Nephron progenitor cell (in vitro differentiated cells): ENCODE results near the gene SNAI3.

Source experiments
- DNase-seq: peaks from one replicate; pipeline ENCODE4 v3.0.0; 2021
- H3K27ac Mint-ChIP-seq: 2 replicates; pipeline ENCODE4 v1.8.0; 2021; ENCODE audit warnings: mild to moderate bottlenecking, moderate library complexity, mixed read lengths
- H3K27me3 Mint-ChIP-seq: 2 replicates; pipeline ENCODE4 v1.8.0; 2021; ENCODE audit warnings: mild to moderate bottlenecking, low read depth, mixed read lengths; ENCODE audit not compliant: poor library complexity
- H3K36me3 Mint-ChIP-seq: 2 replicates; pipeline ENCODE4 v1.8.0; 2021; ENCODE audit warnings: low read depth, mixed read lengths
- H3K4me1 Mint-ChIP-seq: 2 replicates; pipeline ENCODE4 v1.8.0; 2021; ENCODE audit warnings: mixed read lengths
- H3K4me3 Mint-ChIP-seq: 2 replicates; pipeline ENCODE4 v1.8.0; 2021; ENCODE audit warnings: mild to moderate bottlenecking, moderate library complexity, mixed read lengths
- H3K9me3 Mint-ChIP-seq: 2 replicates; pipeline ENCODE4 v1.8.0; 2021; ENCODE audit warnings: mild to moderate bottlenecking, moderate library complexity, mixed read lengths
- TF ChIP-seq, protein P1 (sequence below): fragments of 200-600 bp; sonication (generic); IDR thresholded peaks from 2 replicates; pipeline ENCODE4 v1.5.0; 2021; ENCODE audit warnings: antibody characterized with exemption

SNAI3 gene

DNA sequence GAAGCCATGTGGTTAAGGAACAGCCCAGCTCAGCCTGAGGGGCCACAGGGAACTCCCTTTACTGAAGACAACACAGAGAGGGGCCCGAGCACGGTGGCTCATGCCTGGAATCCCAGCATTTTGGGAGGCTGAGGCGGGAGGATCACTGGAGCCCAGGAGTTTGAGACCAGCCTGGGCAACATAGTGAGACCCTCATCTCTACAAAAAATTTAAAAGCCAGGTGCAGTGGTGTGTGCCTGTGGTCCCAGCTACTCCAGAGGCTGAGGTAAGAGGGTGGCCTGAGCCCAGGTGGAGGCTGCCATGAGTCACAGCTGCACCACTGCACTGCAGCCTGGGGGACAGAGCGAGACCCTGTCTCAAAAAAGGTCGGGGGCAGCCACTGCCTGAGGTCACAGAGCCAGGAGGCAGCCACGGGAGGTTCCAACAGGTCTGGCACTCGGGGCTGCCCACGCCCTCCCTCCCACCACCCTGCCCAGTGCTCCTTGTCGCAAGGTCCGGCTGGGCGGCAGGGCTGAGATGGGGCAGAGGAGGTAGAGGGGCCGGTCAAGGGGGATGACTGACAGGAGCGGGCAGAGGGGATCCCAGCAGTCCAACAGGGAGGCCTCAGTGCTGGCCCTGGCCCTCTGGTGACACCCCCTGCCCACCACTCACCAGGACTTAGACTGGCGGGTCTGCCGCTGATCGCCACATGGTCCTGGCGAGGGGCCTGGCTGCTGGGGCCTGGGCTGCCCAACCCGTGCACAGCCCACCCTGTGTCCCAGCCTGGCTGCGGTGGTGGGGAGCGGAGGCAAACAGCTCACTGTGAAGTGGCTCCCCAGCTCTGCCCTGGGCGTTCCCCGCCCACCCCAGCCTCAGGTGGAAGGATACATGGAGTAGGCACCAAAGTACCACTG lies 38.9 kb downstream of the SNAI3 start:
- peaks cover 8% of the 10 kb centered on the region for H3K27me3 Mint-ChIP-seq
- H3K9me3 Mint-ChIP-seq: no peaks in the 10 kb centered on the region
- no peak overlapping the region for H3K4me3 Mint-ChIP-seq
- H3K36me3 Mint-ChIP-seq: peaks cover 17% of the 10 kb centered on the region
- H3K27ac Mint-ChIP-seq: no peak overlapping the region
- H3K4me1 Mint-ChIP-seq: peaks cover 23% of the 10 kb centered on the region
- DNase-seq: no peak
- TF ChIP-seq, protein P1, sequence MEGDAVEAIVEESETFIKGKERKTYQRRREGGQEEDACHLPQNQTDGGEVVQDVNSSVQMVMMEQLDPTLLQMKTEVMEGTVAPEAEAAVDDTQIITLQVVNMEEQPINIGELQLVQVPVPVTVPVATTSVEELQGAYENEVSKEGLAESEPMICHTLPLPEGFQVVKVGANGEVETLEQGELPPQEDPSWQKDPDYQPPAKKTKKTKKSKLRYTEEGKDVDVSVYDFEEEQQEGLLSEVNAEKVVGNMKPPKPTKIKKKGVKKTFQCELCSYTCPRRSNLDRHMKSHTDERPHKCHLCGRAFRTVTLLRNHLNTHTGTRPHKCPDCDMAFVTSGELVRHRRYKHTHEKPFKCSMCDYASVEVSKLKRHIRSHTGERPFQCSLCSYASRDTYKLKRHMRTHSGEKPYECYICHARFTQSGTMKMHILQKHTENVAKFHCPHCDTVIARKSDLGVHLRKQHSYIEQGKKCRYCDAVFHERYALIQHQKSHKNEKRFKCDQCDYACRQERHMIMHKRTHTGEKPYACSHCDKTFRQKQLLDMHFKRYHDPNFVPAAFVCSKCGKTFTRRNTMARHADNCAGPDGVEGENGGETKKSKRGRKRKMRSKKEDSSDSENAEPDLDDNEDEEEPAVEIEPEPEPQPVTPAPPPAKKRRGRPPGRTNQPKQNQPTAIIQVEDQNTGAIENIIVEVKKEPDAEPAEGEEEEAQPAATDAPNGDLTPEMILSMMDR: no peak

DNA sequence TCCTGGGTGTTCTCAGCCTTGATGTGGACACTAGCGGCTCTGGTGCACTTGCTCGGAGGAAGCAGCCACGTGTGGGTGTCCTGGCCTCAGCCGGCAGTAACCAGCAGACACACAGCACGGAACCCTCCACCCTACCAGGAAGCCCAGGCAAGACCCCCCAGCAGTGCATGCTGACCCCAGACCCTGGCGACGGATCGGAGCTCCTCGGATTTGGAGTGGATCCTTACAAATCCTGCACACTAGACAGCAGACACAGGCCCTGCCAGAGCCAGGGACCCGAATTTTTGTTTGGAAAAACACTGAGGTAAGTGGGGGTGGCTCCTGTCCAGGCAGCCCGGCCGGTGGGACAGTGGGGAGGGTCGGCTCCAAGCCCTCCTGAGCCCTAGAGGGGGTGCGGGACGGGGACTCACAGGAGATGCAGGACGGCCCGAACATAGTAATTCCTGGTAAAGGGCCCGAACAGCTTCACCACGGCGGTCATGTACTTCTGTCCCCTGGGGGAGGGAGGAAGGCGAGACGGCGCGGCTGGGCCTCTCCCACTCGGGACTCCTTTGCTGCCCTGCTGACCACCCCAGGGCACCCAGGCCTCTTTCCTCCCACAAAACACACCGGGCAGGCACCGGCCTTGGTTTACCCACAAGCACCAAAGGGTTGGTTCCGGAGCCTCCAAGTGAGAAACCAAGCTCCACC lies 39.8 kb downstream of the SNAI3 start:
- H3K9me3 Mint-ChIP-seq: no peaks in the 10 kb centered on the region
- H3K27me3 Mint-ChIP-seq: peaks cover 8% of the 10 kb centered on the region
- TF ChIP-seq, protein P1: no peak
- peaks cover 21% of the 10 kb centered on the region for H3K4me1 Mint-ChIP-seq
- peaks cover 17% of the 10 kb centered on the region for H3K36me3 Mint-ChIP-seq
- DNase-seq: no peak
- H3K4me3 Mint-ChIP-seq: no peak overlapping the region
- H3K27ac Mint-ChIP-seq: no peak overlapping the region

DNA sequence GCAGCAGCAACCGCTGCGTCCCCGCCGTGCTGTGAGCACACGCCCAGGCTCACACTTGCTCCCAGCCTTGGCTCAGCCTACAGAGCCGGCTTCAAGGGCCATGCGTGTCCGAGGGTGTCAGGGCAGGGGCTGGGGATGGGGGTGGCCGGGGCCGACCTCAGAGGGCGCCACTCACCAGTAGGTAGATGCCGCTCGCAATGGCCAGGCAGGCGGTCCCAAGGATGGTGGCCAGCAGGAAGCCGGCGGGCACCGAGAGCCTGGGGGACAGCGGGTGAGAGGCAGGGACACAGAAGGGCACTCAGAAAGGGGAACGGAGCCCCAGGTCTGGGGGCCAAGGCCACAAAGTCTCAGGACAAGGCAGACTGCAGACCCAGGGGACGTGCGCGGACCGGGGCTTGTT lies 40.4 kb downstream of the SNAI3 start:
- Mint-ChIP-seq H3K4me1 (peaks cover 17% of the 10 kb centered on the region), H3K4me3 (no peak overlapping the region), H3K27ac (no peak overlapping the region), H3K27me3 (peaks cover 12% of the 10 kb centered on the region), H3K9me3 (no peaks in the 10 kb centered on the region), H3K36me3 (peaks cover 17% of the 10 kb centered on the region)
- DNase-seq: no peak
- TF ChIP-seq, protein P1: no peak

DNA sequence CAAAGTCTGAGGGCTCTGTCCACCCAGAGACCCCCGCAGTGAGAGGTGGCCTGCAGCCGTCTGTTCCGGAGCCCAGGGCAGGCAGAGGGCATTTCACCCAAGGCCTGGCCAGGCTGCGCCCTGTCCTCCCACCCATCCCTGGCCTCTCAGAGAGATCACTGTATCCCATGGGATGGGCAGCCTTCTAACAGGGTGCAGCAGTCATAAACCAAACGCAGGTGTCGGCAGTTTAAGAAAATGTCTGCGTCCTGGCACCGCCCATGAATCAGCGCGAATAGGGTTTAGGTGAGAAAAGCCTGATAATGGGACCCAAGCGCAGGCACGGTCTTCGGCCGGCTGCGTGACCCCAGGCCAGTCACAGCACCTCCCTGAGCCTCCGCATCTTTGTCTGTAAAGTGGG lies 40.9 kb downstream of the SNAI3 start:
- H3K4me1 Mint-ChIP-seq: peaks cover 17% of the 10 kb centered on the region
- peaks cover 17% of the 10 kb centered on the region for H3K36me3 Mint-ChIP-seq
- TF ChIP-seq, protein P1: no peak

DNA sequence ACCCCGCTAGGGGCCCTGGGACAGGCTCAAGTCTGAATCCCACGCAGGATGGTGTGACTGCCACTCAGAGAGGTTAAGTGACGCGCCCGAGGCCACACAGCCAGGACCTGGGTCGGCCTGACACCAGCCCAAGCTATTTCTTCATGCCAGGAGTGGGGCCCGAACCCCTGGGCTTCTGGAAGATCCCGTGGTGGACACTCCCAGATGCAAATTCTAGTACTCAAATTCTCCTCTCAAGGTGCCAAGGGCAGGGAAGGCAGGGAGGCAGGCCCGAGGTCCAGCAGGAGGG lies 42.7 kb downstream of the SNAI3 start:
- peaks cover 10% of the 10 kb centered on the region for H3K4me1 Mint-ChIP-seq
- H3K27ac Mint-ChIP-seq: no peak overlapping the region
- DNase-seq: no peak
- no peak overlapping the region for H3K4me3 Mint-ChIP-seq
- peaks cover 14% of the 10 kb centered on the region for H3K36me3 Mint-ChIP-seq
- H3K9me3 Mint-ChIP-seq: no peaks in the 10 kb centered on the region
- peaks cover 32% of the 10 kb centered on the region for H3K27me3 Mint-ChIP-seq
- TF ChIP-seq, protein P1: no peak

More for the DNA sequence above, 40.9 kb downstream of the SNAI3 start:
- H3K9me3 Mint-ChIP-seq: no peaks in the 10 kb centered on the region
- H3K27ac Mint-ChIP-seq: no peak overlapping the region
- H3K27me3 Mint-ChIP-seq: peaks cover 17% of the 10 kb centered on the region
- DNase-seq: no peak
- no peak overlapping the region for H3K4me3 Mint-ChIP-seq
